ENCODE results near the gene PCBP3.

- TF ChIP-seq, protein P1, sequence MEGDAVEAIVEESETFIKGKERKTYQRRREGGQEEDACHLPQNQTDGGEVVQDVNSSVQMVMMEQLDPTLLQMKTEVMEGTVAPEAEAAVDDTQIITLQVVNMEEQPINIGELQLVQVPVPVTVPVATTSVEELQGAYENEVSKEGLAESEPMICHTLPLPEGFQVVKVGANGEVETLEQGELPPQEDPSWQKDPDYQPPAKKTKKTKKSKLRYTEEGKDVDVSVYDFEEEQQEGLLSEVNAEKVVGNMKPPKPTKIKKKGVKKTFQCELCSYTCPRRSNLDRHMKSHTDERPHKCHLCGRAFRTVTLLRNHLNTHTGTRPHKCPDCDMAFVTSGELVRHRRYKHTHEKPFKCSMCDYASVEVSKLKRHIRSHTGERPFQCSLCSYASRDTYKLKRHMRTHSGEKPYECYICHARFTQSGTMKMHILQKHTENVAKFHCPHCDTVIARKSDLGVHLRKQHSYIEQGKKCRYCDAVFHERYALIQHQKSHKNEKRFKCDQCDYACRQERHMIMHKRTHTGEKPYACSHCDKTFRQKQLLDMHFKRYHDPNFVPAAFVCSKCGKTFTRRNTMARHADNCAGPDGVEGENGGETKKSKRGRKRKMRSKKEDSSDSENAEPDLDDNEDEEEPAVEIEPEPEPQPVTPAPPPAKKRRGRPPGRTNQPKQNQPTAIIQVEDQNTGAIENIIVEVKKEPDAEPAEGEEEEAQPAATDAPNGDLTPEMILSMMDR (IDR thresholded peaks at IDR 0.05): no peak
- TF ChIP-seq POLR2A (IDR thresholded peaks at IDR 0.05): no peak
These were observed 265.9 kb downstream of the PCBP3 start for GRCh38 chr21:45909238-45909988.
